CD14-positive monocyte (primary cell): ENCODE results near the gene TUBB1. TPM values are rescaled to one million over a fixed set of nuclear protein-coding genes. Genes with fewer than 3 reads are reported as not detected.

ENCODE experiments used
- DNase-seq, 3 donors: peaks; one replicate each; pipeline ENCODE4 v3.0.0-alpha.2; 2011 to 2022
- H2AFZ ChIP-seq: 2 replicates; pipeline ENCODE4 v1.6.0; 2012; ENCODE audit warnings: mild to moderate bottlenecking, low read depth, low read length, inconsistent platforms; ENCODE audit not compliant: insufficient read depth, poor library complexity, severe bottlenecking
- H3K27ac ChIP-seq, 2 donors: 1 replicate in 1 of 2; 2 replicates in 1 of 2; pipeline ENCODE4 v1.5.1; 2012 to 2013; ENCODE audit warnings: low read length in 2 of 2, control low read depth in 1 of 2, inconsistent platforms in 1 of 2, low read depth in 1 of 2, mild to moderate bottlenecking in 1 of 2
- H3K27me3 ChIP-seq, 2 donors: one replicate each; pipeline versions ENCODE4 v1.6.0 to v1.6.1; 2011 to 2013; ENCODE audit warnings: low read length in 2 of 2; ENCODE audit not compliant: control insufficient read depth in 2 of 2, insufficient read depth in 2 of 2
- H3K36me3 ChIP-seq, 2 donors: replicated peaks in 1 of 2; 1 replicate in 1 of 2; 2 replicates in 1 of 2; pipeline versions ENCODE4 v1.5.1 to v1.6.1; 2012 to 2013; ENCODE audit warnings: low read length in 2 of 2, control low read depth in 1 of 2, inconsistent platforms in 1 of 2, mild to moderate bottlenecking in 1 of 2; ENCODE audit not compliant: insufficient read depth in 2 of 2, control insufficient read depth in 1 of 2
- H3K4me1 ChIP-seq, 2 donors: 1 replicate in 1 of 2; 2 replicates in 1 of 2; pipeline versions ENCODE4 v1.5.1 to v1.6.1; 2012 to 2013; ENCODE audit warnings: low read length in 2 of 2, control low read depth in 1 of 2, inconsistent platforms in 1 of 2, mild to moderate bottlenecking in 1 of 2, moderate library complexity in 1 of 2; ENCODE audit not compliant: insufficient read depth in 2 of 2, control insufficient read depth in 1 of 2
- H3K4me2 ChIP-seq: replicated peaks from 2 replicates; pipeline ENCODE3; 2012; ENCODE audit warnings: low read length, moderate library complexity, mild to moderate bottlenecking; ENCODE audit not compliant: poor library complexity, severe bottlenecking; ENCODE audit errors: extremely low read depth
- H3K4me3 ChIP-seq, 3 experiments: fragments of 200-600 bp in 1 of 3; sonication (generic) in 1 of 3; replicated peaks in 1 of 3; 1 replicate in 2 of 3; 2 replicates in 1 of 3; pipeline ENCODE4 v1.5.1; 2011 to 2013; ENCODE audit warnings: low read length in 3 of 3, mild to moderate bottlenecking in 3 of 3, control low read depth in 2 of 3, low read depth in 2 of 3, inconsistent platforms in 1 of 3, moderate library complexity in 1 of 3
- H3K79me2 ChIP-seq: 2 replicates; pipeline ENCODE4 v1.6.0; 2012; ENCODE audit warnings: mild to moderate bottlenecking, control low read depth, inconsistent platforms, low read length, moderate library complexity; ENCODE audit not compliant: insufficient read depth
- H3K9ac ChIP-seq: 2 replicates; pipeline ENCODE4 v1.6.0; 2017; ENCODE audit warnings: low read length, mild to moderate bottlenecking; ENCODE audit not compliant: insufficient read depth, poor library complexity, severe bottlenecking
- H3K9me3 ChIP-seq, 2 donors: replicated peaks in 1 of 2; 1 replicate in 1 of 2; 2 replicates in 1 of 2; pipeline versions ENCODE4 v1.5.1 to v1.6.1; 2012 to 2013; ENCODE audit warnings: low read length in 2 of 2, control low read depth in 1 of 2; ENCODE audit not compliant: control insufficient read depth in 1 of 2, insufficient read depth in 1 of 2
- H4K20me1 ChIP-seq: 2 replicates; pipeline ENCODE4 v1.6.0; 2012; ENCODE audit warnings: mild to moderate bottlenecking, low read length, control low read depth, moderate library complexity; ENCODE audit not compliant: insufficient read depth
- H3K27ac Mint-ChIP-seq, 7 donors: one replicate each; pipeline ENCODE4 v1.8.0; 2020; ENCODE audit warnings: mild to moderate bottlenecking in 7 of 7, mixed read lengths in 7 of 7, moderate library complexity in 6 of 7, inconsistent platforms in 2 of 7
- H3K27me3 Mint-ChIP-seq, 3 donors: one replicate each; pipeline ENCODE4 v1.8.0; 2021 to 2022; ENCODE audit warnings: low read depth in 3 of 3, mild to moderate bottlenecking in 3 of 3, mixed read lengths in 3 of 3, moderate library complexity in 3 of 3, inconsistent platforms in 1 of 3
- H3K36me3 Mint-ChIP-seq, 2 donors: one replicate each; pipeline ENCODE4 v1.8.0; 2020; ENCODE audit warnings: mixed read lengths in 2 of 2, inconsistent platforms in 1 of 2, mild to moderate bottlenecking in 1 of 2
- H3K4me1 Mint-ChIP-seq: one replicate; pipeline ENCODE4 v1.8.0; 2020; ENCODE audit warnings: mild to moderate bottlenecking, mixed read lengths
- H3K4me3 Mint-ChIP-seq, 2 donors: one replicate each; pipeline ENCODE4 v1.8.0; 2020; ENCODE audit warnings: mild to moderate bottlenecking in 2 of 2, mixed read lengths in 2 of 2, moderate library complexity in 1 of 2
- H3K9me3 Mint-ChIP-seq, 7 donors: one replicate each; pipeline ENCODE4 v1.8.0; 2020 to 2022; ENCODE audit warnings: mixed read lengths in 7 of 7, mild to moderate bottlenecking in 6 of 7, moderate library complexity in 6 of 7, inconsistent platforms in 2 of 7
- WGBS: methylation state at CpG from one replicate; pipeline ENCODE4 v1.1.5; 2013; ENCODE audit warnings: missing lambda C conversion rate; ENCODE audit not compliant: insufficient coverage; 5-methylcytosine and 5-hydroxymethylcytosine counted together
- intact Hi-C, 2 donors: fragments of 100-400 bp; cut with micrococcal nuclease; formaldehyde crosslinking; loops; one replicate each; pipeline versions ENCODE4 v1.15.0 to v1.15.1; 2023
- polyA plus RNA-seq, 3 donors: library from polyadenylated mRNA; depleted of rRNA in 1 of 3; unstranded in 2 of 3; stranded (reverse) in 1 of 3; fragments of 300-500 nt in 2 of 3; fragments of >200 nt in 1 of 3; fragmentation: Illumina TruSeq in 2 of 3; gene quantifications; 1 replicate in 2 of 3; 2 replicates in 1 of 3; pipeline ENCODE4 v1.2.3, GENCODE V29; 2012 to 2021
- TF ChIP-seq, protein P1 (sequence below): fragments of 200-600 bp; IDR thresholded peaks from one replicate; pipeline ENCODE4 v1.8.0; 2022; ENCODE audit warnings: antibody characterized with exemption, mild to moderate bottlenecking

The TUBB1 gene
- polyA plus RNA-seq, 3 donors = 0.09 to 3.1 (median 2.4) TPM

DNA sequence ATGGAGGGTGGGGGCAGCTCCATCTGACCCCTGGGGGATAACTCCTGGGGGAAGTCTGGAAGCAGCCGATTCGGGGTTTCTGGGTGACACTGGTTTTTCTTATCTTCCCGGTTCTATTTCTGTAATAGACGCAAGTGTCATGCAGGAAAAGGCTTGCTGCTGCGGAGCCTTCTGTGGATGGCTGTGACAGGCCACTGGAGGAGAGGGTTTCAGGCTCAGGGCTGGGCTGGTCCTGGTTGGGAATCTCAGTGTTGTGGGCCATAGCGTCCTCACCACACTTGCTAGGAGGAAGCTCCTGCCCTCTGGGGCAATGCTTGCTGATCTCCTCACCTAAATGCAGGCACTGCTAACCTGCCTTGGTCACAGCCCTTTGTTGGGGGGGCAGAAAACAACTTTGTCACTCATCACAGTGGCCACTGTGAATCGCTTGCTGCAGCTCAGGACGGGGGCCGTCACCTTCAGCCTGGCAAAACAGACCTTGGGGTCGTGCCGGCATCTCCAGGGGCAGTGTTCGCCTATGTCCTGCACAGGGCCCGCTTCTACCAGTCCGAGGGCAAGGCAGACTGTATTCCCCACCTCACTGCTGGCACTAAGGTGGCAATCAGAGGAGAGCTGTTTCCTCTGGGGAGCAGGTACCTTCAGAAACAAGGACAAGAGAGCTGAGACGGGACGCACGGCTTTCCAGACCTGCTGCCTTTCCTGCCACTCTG lies 4.4 kb upstream of the TUBB1 start:
- Mint-ChIP-seq H3K9me3 (no peaks in the 10 kb centered on the region), H3K27me3 (peaks cover 8 to 21% (median 11%) of the 10 kb centered on the region in 3 donors), H3K4me3 (peak overlapping the region in 1 of 2 donors; percentile 23), H3K4me1 (peaks cover 37% of the 10 kb centered on the region), H3K27ac (no peak overlapping the region), H3K36me3 (peaks cover 27 to 39% of the 10 kb centered on the region in 2 donors)
- DNase-seq = no peak
- Histone ChIP-seq H2AFZ (no peak overlapping the region), H3K27me3 (no peaks in the 10 kb centered on the region), H3K27ac (no peak overlapping the region), H3K36me3 (peaks cover 0 to 9% of the 10 kb centered on the region in 2 donors), H3K79me2 (no peaks in the 10 kb centered on the region), H3K4me1 (peaks cover 12 to 19% of the 10 kb centered on the region in 2 donors), H3K4me3 (no peak overlapping the region), H4K20me1 (peaks cover 12% of the 10 kb centered on the region), H3K9me3 (no peaks in the 10 kb centered on the region), H3K4me2 (no peak overlapping the region), H3K9ac (no peak overlapping the region)
- intact Hi-C loops = no loop called here
- TF ChIP-seq, protein P1, sequence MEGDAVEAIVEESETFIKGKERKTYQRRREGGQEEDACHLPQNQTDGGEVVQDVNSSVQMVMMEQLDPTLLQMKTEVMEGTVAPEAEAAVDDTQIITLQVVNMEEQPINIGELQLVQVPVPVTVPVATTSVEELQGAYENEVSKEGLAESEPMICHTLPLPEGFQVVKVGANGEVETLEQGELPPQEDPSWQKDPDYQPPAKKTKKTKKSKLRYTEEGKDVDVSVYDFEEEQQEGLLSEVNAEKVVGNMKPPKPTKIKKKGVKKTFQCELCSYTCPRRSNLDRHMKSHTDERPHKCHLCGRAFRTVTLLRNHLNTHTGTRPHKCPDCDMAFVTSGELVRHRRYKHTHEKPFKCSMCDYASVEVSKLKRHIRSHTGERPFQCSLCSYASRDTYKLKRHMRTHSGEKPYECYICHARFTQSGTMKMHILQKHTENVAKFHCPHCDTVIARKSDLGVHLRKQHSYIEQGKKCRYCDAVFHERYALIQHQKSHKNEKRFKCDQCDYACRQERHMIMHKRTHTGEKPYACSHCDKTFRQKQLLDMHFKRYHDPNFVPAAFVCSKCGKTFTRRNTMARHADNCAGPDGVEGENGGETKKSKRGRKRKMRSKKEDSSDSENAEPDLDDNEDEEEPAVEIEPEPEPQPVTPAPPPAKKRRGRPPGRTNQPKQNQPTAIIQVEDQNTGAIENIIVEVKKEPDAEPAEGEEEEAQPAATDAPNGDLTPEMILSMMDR = no peak
- 78% methylated on average over 17 of the region's 17 CpGs for WGBS

DNA sequence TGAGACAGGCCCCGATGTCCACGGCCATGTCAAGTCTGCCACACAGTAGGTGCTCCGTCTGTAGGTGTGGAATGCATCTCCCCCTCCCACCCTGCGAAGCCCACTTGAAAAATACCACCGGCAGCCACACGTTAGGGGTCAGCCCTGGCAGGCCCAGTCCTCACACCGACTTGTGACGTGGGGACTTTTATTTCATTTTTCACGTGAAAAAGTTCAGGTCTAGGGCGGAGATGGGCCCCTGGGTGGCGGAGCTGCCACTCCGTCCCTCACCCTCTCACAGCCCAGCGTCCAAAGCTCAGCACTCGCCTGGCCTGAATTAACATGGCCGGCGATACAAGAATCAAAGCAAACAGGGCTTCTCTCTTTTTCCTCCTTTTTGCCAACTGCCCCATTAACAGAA lies 3.8 kb upstream of the TUBB1 start:
- peaks cover 37% of the 10 kb centered on the region for H3K4me1 Mint-ChIP-seq

More for the DNA sequence above, 3.8 kb upstream of the TUBB1 start:
- Histone ChIP-seq H4K20me1 (peaks cover 12% of the 10 kb centered on the region), H3K36me3 (peaks cover 0 to 9% of the 10 kb centered on the region in 2 donors), H3K4me2 (no peak overlapping the region), H3K4me3 (no peak overlapping the region), H3K79me2 (no peaks in the 10 kb centered on the region), H3K9ac (no peak overlapping the region), H3K27ac (no peak overlapping the region), H2AFZ (no peak overlapping the region), H3K27me3 (no peaks in the 10 kb centered on the region), H3K9me3 (no peaks in the 10 kb centered on the region), H3K4me1 (peaks cover 12 to 19% of the 10 kb centered on the region in 2 donors)
- 99% methylated on average over 14 of the region's 16 CpGs for WGBS
- no peak overlapping the region for H3K27ac Mint-ChIP-seq
- H3K27me3 Mint-ChIP-seq = peaks cover 8 to 20% (median 11%) of the 10 kb centered on the region in 3 donors
- peaks cover 27 to 39% of the 10 kb centered on the region in 2 donors for H3K36me3 Mint-ChIP-seq
- no peak for DNase-seq
- H3K9me3 Mint-ChIP-seq = no peaks in the 10 kb centered on the region
- no peak overlapping the region for H3K4me3 Mint-ChIP-seq
- intact Hi-C loops = no loop called here
- TF ChIP-seq, protein P1 = no peak
